Putamen (tissue), 1 donor: ENCODE data around the gene NPIPB2.
A peak's percentile ranks its signal among the peaks of the same experiment; 100 is the strongest.
"Not testable (repeated sequence)": the region's sequence is repeated elsewhere in the genome, so short reads cannot be mapped to it uniquely, and the experiment has no call there.

Experiments used
- DNase-seq: peaks from one replicate; pipeline ENCODE4 v3.0.0-alpha.2; 2016; ENCODE audit warnings: low spot score

NPIPB2 gene

GRCh38 chr16:11941945-11942344 is at the start of gene NPIPB2:
NPIPB2 (minus strand) TSS chr16:11942045; CDS start chr16:11942045, 0 bp downstream.
- DNase-seq, result not testable (repeated sequence)

GRCh38 chr16:11990702-11991390 is 49.0 kb upstream of the NPIPB2 start:
- DNase-seq, result no peak

- DNase-seq, result no peak
These were observed 46.6 kb upstream of the NPIPB2 start for GRCh38 chr16:11988258-11988978.

GRCh38 chr16:11986521-11987057 is 44.7 kb upstream of the NPIPB2 start:
- no peak for DNase-seq

GRCh38 chr16:11985250-11985649 is 43.4 kb upstream of the NPIPB2 start:
- no peak for DNase-seq

- no peak for DNase-seq
These were observed 38.4 kb upstream of the NPIPB2 start for GRCh38 chr16:11980136-11980844.

- DNase-seq, result no peak
These were observed 37.3 kb upstream of the NPIPB2 start for GRCh38 chr16:11979013-11979672.

GRCh38 chr16:11978080-11978479 is 36.2 kb upstream of the NPIPB2 start:
- no peak for DNase-seq

- DNase-seq, result no peak
These were observed 35.7 kb upstream of the NPIPB2 start for GRCh38 chr16:11977376-11978041.

GRCh38 chr16:11976850-11977375 is 35.1 kb upstream of the NPIPB2 start:
- DNase-seq, result no peak

GRCh38 chr16:11973070-11973469 is 31.2 kb upstream of the NPIPB2 start:
- no peak for DNase-seq

- no peak for DNase-seq
These were observed 30.3 kb upstream of the NPIPB2 start for GRCh38 chr16:11972128-11972527.

GRCh38 chr16:11970292-11970691 is 28.4 kb upstream of the NPIPB2 start:
- not testable (repeated sequence) for DNase-seq

GRCh38 chr16:11968577-11968976 is 26.7 kb upstream of the NPIPB2 start:
- DNase-seq, result no peak

- DNase-seq, result no peak
These were observed 25.5 kb upstream of the NPIPB2 start for GRCh38 chr16:11967195-11967911.

- no peak for DNase-seq
These were observed 24.3 kb upstream of the NPIPB2 start for GRCh38 chr16:11966173-11966572.

GRCh38 chr16:11964761-11965551 is 23.1 kb upstream of the NPIPB2 start, which contains the start of gene TNFRSF17:
TNFRSF17 (plus strand) TSS chr16:11965210; CDS start chr16:11965325, 115 bp downstream.
- DNase-seq, result peak; percentile 26

- no peak for DNase-seq
These were observed 21.9 kb upstream of the NPIPB2 start for GRCh38 chr16:11963706-11964105.

- DNase-seq, result not testable (repeated sequence)
These were observed 21.1 kb upstream of the NPIPB2 start for GRCh38 chr16:11962978-11963377.

- not testable (repeated sequence) for DNase-seq
These were observed 20.6 kb upstream of the NPIPB2 start for GRCh38 chr16:11962457-11962856.
